MM.1S (cell line): ENCODE measurements around the gene UGT3A1.
"Not testable (repeated sequence)": the region's sequence is repeated elsewhere in the genome, so short reads cannot be mapped to it uniquely, and the experiment has no call there.

ENCODE experiments used
- CTCF ChIP-seq: fragments of 300-600 bp; sonication (generic); IDR thresholded peaks from 2 replicates; pipeline ENCODE4 v1.5.1; 2016; ENCODE audit warnings: antibody characterized with exemption, low read length, mixed read lengths
- EZH2phosphoT487 ChIP-seq: fragments of 300-600 bp; sonication (generic); IDR thresholded peaks from 2 replicates; pipeline ENCODE4 v1.6.1; 2018; ENCODE audit warnings: antibody characterized with exemption, low read length

- not testable (repeated sequence) for TF ChIP-seq CTCF, EZH2phosphoT487
Observed at GRCh38 chr5:35976859-35977258, 14.3 kb downstream of the UGT3A1 start.
